Renal cortical epithelial cell (primary cell): ENCODE measurements around the gene CSRP3. TPM values are rescaled to one million over a fixed set of nuclear protein-coding genes. Genes with fewer than 3 reads are reported as not detected.

Experiments used
- DNase-seq: peaks from one replicate; pipeline ENCODE4 v3.0.0-alpha.2; 2011; ENCODE audit warnings: low read depth
- total RNA-seq: library from RNA; depleted of rRNA; stranded (reverse); fragments of >200 nt; gene quantifications from 2 replicates; pipeline ENCODE4 v1.2.3, GENCODE V29; 2014

The CSRP3 gene
- not detected in 2 replicates for total RNA-seq

DNA sequence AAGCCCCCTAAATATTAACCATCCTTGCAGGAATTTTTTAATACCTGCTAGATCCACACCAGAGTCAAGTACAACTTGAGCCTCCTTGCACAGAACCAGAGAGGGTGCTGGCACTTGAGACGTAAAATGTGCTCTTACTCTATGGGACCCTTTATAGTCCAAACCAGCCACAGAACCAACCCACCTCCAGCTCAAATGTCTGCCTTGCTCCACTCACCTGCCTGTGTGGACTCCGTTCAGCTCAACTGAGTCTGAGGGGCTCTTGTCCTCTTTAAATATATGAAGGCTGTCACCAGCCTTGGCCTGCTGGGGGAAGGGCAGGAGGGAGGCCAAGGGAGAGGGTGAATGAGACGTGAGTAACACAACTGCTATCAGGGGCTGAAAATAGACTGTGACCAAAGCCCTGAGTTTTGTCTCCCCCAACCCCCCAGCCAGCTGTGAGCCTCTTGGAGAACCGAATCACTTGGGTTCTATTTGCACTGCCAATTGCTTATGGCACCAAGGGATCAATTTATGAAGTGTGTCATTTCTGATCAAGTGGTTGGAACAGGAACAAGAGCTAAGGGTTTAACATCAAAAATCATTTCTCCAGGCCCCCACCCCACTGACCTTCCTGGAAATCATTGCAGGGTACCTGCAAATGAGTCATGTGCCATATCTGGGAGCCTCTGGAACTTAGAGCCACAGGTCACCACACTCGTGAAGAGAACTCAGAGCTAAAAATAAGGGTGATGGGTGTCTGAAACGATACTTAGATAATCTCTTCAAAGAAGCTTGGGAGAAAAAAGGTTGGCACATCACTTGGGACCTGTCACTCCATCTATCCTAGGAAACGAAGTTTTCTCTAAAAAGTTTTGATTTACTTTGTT lies at the start of gene CSRP3:
TSS of gene CSRP3 (minus strand) at position 247 of the 869 bp plus-strand sequence. CDS start 9,535 bp downstream, outside the sequence.
- DNase-seq: no peak

DNA sequence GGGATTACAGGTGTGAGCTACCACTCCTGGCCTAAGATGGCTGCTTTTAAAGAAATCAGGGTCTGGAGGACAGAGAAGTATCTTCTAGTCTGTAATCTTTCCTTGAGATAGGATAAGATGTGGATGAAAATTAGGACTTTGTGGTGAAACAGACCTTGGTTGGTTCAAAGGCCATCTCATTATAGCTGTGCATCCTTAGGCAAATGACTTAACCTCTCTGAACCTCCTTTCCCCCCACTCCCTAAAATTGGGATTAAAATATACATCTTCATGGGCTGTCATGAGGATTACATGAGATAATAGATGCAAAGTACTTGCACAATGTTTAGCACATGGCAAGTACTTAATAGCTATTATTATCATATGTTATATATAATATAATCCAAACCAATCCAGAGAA lies 49.8 kb upstream of the CSRP3 start:
- no peak for DNase-seq

DNA sequence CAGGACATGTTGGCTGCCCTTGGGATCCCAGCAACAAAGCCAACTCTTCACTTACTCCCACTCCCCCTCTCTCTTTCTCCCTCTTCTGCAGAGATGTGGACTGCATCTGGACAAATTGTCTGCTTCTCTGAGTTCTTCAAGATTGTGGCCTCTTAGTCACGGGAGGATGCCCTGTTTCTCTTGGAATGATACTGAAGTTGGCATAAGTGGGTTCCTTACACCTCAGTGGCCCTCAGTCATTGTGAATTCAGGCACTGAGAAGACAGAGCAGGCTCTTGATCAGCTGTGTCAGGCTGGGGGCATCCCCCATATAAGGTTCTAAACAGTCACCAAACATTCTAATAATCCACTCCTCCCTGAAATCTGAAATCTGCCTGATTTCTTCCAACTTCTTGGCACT lies 45.0 kb upstream of the CSRP3 start:
- DNase-seq: no peak

DNA sequence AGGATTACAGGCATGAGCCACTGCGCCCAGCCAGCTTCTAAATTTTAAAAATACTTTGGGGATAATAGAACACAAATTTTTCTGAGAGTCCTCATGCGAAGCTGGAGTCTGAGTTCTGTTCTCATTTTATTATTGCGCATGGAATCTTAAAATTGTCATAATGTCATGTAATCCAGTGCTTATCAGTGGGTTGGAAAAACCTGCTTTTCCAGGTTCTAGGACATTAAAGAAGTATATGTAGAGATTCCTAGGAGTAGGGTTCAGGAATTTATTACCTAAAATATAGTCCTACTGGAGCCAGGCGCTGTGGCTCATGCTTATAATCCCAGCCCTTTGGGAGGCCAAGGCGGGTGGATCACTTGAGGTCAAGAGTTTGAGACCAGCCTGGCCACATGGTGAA lies 43.6 kb upstream of the CSRP3 start:
- no peak for DNase-seq

DNA sequence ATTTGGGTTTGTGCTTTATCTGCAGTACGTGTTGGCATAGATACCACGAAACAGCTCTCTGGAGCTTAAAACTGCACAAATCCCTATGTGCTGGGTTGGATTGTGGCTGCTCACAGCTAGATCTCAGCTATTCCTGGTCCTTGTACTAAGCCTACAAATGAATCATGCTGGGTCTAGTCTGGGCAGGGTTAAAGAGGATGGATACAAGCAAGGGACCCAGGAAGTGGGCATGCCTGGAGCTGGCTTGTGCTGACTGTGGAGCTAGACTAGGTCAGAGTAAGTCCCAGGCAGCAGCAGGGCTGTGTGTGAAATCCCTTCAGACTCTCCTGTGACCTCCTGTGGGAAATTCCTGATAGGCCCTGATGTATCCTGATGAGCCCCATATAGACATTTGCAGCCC lies 42.8 kb upstream of the CSRP3 start:
- peak; percentile 46 for DNase-seq

DNA sequence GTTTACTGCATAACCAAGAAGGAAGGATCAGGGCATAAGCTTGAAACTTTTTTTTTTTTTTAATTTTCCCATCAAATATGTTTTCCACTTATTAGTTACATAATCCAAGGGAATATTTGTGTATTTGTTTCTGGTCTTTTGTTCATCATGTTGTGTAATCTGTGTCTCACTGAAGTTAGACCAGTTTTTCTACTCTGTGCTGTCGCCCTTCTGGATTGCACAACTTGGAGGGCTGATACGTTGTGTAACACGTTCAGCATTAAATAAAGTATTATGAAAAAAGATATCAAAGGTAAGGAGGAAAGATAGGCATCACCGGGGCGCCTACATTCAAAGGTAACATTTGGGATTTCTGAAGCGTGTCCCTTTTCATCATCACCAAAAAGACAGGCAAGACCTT lies 42.3 kb upstream of the CSRP3 start:
- DNase-seq: peak; percentile 30

DNA sequence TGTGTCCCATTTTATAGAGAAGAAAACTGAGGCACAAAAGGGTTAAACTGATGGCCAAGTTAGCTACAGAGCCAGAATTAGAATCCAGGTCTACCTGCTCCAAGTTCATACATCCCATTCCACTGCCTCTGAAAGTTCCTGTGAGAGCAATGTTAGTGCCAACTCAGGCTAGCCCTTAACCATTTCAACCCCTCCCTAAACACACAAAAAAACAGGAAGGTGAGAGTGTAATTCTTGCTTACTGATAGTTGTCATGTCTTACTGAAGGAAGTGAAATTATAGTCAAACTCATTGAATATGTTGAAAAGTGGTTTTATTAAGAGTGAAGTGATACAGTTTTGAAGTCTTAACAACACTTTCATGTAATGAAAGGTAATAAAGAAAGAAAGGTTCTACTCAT lies 41.8 kb upstream of the CSRP3 start:
- DNase-seq: no peak

DNA sequence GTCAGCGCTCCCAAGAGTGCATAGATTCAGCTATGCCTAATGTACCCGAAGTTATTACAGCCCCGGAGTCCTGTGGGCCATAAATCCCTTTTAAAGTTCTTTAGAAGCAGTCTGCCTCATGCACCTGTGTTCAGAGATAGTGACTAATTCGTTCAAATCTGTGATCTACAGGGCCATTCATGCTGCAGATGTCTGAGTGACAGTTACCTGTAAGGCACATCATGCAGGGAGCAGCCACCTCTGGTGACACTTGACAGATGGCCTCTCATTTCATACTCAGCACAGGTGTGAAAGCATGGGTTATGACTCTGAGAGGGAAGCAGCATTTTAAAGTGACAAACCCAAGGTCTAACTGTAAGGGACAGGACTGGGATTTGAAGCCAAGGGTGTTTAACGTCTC lies 41.4 kb upstream of the CSRP3 start:
- DNase-seq: no peak

DNA sequence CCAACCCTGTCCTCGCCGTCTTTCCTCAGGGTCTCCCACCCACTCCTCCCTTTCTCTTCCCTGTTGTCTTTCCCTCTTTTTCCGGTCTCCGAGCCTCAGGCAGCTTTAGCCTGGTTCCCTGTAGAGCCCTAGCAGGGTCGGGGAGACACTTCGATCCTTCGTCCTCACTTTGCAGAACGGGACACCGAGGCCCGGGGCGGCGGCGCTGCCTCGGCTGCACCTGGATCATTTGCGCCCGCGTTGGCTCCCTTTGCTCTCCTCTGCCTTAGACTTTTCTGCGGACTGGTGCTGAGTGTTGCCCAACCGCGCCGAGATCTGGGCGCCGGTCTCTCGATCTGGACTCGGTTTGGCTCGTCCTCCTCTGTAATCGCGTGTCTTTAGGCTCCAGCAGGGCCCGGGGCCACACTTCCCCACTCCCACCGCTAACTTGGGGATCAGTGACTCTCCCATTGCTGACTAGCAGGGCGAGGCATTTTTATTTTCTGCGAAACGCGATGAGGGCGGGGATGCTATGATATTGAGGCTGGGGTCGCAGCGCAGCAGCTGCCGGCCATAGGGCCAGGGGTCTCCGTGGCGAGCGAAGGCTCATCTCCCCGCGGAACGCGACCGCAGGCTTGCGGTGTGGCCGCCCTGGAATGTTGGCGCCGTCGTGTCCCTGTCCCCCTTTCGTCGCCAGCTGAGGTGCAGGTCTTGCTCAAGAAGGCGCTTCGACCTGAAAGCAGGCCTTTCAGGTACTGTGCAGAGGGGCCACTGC lies 40.6 kb upstream of the CSRP3 start:
- no peak for DNase-seq

DNA sequence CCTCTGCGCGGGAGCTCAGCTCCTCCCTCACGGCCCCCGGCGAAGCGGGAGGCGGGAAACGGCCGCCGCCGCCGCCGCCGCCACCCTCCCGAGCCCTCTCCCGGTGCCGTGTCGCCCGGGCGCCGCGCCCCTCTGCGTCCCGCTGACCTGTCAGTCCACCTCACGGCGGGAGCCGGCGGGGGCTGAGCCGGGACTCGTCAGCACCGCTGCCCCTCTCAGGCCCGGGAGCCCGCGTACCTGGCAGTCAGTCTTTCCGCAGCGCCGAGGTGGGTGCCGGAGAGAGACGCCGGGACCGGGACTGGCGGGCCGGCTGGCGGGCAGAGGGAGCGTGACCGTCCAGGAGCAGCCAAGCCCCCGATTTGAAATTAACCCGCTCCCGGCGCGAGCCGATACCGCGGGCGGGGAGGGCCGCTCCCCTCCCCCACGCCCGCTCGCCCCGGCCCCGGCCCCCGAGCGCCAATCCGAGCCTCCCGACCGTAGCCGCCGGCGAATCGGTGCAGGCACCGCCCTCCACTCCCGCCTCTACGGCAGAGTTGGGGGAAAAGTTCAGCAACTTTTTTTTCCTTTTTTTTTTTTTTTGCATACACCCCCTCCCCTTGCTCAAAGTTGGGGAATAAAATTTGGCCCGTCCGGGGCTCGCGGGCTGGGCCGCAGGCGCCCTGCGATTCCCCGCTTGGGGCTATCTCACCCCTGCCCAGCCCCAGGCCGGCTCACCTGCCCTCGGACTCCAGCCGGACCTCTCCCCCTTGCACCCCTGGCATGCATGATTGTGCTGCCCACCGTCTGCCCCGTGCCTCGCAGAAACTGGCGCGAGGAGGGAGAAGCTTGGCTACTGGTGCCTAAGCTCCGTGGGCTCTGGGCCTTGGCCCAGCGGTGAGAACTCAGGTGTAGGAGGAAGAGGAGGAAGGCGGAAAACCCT lies 39.7 kb upstream of the CSRP3 start:
- no peak for DNase-seq

DNA sequence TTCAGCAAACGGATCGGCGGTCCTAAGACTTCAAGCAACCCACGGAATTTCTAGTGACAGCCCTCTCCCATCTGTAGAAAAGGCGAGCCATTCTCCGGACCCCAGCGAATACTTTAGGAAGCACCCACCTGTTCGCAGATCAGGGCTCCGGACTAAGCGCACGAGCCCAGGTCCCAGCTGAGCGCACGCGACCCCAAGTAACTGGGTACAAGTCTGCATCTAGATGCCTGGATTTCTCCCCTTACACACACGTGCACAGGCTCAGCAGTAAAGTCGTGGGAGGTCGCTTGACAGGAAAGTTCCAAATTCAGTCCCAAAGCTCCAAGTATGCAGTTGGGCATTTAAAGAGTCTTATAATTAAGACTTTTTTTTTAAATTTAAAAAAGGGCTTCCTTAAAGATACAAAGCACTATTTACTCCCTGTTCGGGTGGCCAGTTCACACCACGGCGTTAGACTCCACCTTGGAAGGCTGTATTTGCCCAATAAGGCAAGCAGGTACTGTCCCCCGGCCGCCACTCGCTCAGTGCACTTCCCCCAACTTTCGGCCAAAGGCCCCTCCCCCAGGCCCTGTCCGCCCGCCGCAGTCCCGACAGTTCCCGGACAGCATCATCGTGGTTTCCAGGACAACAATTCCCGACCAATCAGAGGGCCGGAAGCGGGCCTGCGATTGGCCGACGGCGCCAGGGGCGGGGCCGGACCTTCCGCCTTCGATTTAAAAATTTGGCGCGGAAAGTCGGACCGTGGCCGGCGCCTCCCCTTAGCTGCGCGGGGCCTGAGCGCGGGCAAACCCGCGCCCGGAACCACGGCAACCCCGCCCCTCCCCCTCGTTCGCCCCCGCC lies 38.9 kb upstream of the CSRP3 start, which contains the start of gene E2F8:
TSS of gene E2F8 (minus strand) at position 526 of the 840 bp plus-strand sequence. CDS start 824 bp downstream, outside the sequence.
- peak; percentile 89 for DNase-seq

DNA sequence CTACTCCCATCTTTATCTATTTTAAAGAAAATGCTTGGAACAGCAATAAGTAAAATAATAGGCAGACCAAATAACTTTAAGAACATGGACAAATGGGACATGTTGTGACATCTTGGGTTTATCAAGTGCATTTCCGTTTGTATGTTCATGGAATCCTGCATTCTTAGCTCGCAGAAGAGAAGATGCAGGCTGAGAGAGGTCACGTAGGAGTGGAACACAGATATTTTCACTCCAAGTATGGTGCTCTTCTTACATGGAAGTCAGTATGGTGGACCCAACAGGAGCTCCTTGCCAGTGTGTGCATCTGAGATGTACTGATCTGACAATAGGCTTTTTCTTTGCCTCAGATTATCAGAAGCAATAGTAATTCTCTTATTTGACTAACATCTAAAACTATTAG lies 37.3 kb upstream of the CSRP3 start:
- DNase-seq: no peak

DNA sequence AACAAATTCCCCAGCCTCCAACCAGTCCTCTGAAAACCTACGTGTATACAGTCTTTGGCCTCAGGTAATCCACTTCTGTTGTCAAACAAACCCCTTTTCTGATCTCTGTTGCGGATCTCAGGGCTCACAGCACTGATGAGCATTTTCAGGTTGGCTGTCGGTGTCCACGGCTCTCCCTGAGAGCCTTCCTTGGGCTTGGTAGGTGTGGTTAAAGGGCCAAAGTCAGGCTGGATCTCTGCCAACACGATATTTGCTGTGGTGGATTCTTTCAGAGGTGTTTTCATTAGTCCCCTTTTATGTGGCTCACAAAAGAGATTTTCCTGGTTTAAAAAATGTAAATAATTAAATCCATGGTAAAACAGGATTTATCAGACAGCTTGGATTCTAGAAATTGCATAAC lies 36.0 kb upstream of the CSRP3 start:
- DNase-seq: no peak

DNA sequence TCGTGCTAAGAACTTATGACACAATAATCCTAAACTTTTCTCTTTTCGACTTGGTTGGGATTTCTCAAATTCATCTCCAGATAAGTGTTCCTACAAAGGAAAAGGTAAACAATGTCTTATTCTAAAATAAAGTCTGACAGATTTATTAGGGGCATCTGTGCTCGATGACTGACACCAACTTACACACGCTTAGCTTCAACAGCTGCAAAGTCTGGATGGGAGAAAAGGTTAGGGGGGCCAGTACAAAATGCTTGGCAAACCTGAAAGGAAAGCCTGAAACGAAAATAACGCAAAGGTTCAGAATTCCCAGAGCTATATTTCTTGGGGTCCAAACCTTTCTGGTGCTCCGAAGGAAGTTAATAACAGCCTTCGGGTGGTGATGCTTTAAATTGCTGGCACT lies 35.6 kb upstream of the CSRP3 start:
- DNase-seq: no peak

DNA sequence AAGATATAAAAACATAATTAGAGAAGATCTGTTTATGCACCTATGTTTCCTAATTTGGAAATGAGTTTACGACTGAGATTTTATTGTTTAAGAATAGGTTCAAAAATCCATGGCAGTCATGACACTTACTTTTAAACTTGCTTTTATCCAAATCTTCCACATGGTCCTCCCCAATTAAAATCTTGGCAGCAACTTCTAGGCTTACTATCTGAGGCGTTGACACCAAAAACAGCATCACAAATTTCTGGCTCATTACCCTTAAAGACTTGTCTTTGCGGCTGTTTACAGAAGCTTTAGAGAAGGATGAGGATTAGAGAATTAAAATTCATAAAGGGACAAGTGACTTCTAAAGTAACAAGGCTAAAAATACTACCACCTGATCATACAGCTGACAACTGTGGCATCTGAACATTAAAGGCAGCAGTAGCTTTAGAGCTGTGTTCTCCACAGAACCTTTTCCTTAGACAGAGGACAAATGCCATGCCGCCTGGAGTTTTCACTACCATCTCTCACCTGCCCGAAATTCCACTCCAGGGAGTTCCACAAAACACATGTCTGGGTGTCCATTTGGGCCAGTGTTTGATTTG lies 32.5 kb upstream of the CSRP3 start:
- no peak for DNase-seq

DNA sequence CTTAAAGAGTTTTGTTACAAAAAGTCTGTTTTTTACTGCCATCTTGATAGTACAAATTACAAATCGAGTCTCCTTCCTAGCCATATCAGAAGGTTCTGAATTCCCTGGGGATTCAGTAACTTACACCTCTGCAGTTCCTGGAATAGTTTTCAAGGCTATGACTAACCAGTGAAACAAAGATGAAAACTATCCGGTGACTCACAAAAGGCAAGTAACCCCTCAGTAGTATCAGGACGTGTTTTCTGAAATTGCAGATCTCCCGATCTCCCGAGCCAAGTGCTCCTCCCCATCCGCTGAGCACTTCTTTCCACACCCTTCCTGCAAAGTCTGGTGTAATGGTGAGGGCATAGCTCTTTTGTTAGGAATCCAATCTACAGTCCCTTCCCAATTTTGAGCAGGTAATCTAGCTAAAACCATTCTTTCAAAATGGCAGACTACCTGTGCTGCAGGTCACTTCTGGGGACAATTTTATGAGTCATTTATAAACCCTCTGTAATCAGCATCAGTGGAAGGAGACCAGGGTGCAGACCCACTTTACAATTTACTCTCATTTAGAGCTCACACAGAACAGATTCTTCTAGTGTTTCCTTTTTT lies 31.2 kb upstream of the CSRP3 start:
- peak; percentile 94 for DNase-seq

DNA sequence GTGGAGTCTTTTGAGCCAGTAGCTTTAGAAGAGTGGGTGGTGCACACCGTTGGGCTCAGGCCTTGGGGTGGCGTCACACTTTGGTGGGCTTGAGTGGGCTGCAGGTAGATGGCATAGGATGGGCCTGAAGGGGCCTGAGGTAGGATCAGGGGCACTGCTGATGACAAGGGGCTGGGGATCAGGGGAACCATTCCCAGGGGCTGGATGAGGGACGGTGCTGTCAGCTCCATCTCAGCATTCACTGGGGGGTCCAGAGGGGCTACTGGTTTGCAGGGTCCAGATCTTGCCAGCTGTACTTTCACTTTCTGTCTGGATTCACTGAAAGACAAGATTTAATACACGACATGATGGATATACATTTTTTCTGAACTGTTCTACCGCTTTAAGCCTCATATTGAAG lies 27.9 kb upstream of the CSRP3 start:
- DNase-seq: no peak

DNA sequence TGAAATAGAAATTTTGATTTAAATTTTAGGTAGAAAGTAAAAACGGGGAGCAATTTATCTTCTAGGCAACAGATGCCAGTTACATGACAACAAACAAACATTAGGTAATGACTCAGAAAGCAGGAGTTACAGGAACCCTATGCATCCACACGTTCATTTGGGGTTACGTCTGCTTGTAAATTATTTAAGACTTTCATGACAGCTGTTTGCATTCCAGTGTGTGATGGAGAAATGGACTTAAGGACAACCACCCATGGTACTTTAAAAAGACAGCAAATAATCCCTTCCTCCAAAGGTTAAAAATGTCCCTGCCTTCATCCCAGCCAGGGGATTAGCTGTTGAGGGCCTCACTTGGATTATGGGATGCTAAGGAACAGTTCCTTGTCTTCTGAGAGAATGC lies 27.2 kb upstream of the CSRP3 start:
- DNase-seq: no peak

DNA sequence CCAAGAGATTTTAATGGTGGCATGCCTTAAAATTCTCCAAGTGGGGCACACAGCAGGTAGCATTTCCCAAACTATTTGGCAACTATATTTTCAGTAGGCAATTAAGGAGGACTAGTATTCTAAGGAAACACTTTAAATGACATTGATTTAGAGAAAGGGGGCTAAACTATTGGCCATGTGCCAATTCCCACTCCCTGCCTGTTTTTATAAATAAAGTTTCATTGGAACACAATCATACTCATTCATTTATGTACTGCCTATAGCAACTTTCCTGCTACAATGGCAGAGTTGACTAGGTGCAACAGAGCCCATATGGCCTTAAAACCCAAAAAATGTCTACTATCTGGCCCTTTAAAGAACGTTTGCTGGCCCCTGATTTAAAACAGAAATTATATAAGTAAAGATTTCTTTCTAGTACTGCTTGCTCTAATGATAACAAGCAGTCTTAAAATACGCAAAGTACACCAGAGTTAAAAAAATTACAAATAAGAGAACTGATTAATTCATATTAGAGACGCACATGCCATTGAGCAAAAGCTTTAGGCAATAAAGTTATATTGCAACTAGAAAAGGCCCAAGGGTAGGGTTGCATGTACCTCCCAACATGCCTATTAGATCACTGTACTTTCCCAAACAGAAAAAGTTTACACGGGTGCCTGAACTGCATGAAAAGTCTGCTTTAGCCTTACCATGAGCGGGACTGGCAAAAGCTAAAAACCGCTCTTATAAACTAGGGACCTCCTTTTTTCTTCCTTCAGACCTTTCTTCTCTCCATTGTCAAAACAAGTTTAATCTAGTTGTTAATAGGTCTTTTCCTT lies 24.8 kb upstream of the CSRP3 start:
- peak; percentile 61 for DNase-seq
